Hypothalamus (tissue), 51 donors: Measurements from ENCODE around the gene BORCS5.

Experiments
- DNase-seq, 51 donors: peaks; one replicate each; lab custom pipeline; 2025; lab: John Stamatoyannopoulos, UW

The BORCS5 gene

DNA sequence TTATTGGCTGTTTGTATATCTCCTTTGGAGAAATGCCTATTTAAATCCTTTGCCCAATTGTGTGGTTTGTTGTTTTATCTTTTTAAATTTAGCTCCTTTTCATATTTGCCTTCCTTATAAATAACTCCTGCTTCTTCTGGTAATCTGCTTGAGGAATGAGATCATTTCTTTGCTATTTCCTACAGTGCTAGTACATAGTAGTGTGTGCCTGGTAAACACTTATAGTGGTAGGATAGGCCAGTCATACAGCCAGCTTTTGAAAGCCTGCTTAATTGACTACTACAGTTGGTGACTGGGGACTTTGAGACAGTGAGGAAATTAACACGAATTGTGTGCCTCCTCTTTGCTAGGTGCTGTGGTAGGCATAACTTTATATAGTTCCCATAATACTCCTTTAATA, 68.7 kb downstream of the BORCS5 start:
- DNase-seq: no peak

- no peak for DNase-seq
Observed at GRCh38 chr12:12427568-12427967, 70.7 kb downstream of the BORCS5 start.

GRCh38 chr12:12428047-12428446, 71.2 kb downstream of the BORCS5 start:
- no peak for DNase-seq

DNA sequence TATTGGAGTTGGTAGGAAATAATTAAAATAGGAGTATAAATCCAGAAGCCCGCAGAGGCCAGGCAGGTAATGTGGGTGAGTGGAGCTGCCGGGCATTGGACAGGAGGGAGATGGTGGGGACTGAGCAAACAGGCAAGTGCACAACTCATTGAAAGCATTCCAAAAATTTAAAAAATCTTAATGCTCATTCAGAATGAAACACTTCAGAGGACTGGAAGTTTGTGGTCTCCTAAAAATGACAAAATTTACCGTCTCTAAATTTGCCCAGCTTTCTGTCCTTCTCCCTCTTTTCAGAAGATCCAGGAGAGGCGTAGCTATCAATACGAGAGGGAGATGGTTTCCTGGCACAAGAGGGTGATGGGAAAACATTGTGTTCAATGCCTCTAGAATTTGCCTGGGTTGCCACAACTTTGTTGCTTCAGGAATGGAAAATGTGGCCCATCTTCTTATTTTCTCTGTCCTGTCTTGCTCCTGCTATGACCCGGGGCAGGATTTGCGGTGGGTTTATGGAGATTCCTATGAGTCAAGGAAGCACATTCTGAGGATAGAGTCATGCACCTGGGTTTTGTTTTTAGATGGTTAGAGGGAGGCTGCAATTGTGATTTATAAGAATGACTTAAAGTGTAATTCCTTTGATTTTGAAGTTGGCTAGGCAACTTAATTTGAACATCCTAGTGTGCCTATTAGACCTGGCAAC, 72.2 kb downstream of the BORCS5 start:
- no peak for DNase-seq

GRCh38 chr12:12432364-12432763, 75.5 kb downstream of the BORCS5 start:
- no peak for DNase-seq

- no peak for DNase-seq
Observed at GRCh38 chr12:12433203-12433731, 76.4 kb downstream of the BORCS5 start.

GRCh38 chr12:12436831-12437345, 80.0 kb downstream of the BORCS5 start:
- no peak for DNase-seq

DNA sequence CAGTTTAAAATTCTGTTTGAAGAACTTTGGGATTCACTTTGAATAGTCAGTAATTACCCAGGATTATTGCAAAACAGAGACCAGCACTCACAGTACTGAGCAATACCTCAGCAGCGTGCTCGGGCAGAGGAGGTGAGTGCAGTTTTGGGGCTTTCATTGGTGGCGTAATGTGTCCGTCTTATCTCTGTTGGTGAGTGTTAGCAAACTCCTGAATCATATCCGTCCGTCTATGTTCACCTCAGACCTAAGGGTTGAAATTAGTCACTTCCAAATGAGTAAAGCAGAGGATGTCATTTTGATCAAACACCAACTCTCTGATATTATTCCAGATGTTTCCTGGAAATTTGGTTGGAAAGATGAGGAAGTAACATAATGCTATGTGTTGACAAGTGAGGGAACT, 82.8 kb downstream of the BORCS5 start:
- DNase-seq: no peak

- no peak for DNase-seq
Observed at GRCh38 chr12:12440784-12441428, 84.0 kb downstream of the BORCS5 start.

DNA sequence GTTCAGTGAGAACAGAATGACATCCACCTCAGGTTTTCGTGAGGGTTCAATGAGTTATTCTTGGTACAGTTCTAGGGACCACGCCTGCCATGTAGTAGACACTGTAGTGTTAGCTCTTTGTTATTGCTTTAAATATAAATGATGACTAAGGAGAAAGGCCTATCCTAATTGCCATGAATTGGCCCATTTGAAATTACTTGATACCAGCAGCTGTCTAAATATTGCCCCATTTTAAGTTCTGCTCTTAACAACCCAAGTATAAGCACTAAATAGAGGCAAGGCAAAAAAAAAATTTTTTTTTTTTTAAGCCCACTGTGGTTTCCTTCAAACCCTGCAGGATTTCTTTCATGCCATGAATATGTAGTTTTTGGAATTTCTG, 84.5 kb downstream of the BORCS5 start:
- DNase-seq: no peak

GRCh38 chr12:12441843-12442461, 85.1 kb downstream of the BORCS5 start:
- no peak for DNase-seq

DNA sequence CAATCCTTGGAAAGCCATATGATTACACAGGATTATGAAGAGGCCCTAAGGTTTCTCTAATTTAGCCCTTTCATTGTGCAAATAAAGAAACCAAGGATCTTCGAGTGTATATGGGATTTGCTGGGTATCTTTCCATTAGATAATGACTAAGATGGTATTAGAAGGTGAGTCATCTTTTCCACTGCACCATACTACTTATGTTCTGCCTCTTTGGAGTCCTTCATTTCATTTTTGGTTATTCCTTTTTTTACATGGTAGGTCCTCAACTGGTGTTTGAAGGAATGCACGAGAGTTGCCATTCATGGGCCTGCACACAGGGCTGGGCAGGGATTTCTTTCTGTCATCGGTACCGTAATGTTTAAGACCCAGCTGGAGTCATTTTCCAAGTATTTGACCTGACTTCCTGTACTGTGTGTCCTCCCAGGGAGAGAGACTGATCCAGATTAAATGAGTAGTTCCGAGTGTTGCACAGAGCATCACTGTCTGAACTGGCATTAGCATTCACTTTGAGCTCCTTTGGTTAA, 85.7 kb downstream of the BORCS5 start:
- no peak for DNase-seq

DNA sequence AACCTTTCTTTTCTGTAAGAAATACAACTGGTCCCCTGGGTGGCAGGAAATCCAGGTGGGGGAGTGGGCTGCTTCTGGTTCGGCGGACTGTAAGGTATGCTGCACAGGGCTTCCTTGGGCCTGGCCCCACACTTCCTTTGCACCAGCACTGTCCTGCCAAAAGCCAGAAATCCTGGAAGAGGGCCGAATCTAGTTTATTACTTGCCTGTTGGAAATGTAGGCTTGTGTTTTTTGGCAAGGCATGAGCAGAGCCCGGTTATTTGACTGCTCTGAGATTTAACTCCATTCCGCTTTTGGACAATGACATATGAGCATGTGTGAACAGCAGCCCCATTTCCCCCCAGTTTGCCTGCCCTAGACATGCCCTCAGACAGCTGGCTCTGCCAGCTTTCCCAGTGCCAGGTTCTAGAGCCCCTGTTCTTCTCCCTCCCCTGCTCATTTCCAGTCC, 86.6 kb downstream of the BORCS5 start:
- DNase-seq: no peak

GRCh38 chr12:12445165-12445881, 88.4 kb downstream of the BORCS5 start:
- DNase-seq: no peak

- DNase-seq: no peak
Observed at GRCh38 chr12:12445882-12446181, 89.0 kb downstream of the BORCS5 start.

- no peak for DNase-seq
Observed at GRCh38 chr12:12446786-12447185, 89.9 kb downstream of the BORCS5 start.

- no peak for DNase-seq
Observed at GRCh38 chr12:12447236-12447635, 90.4 kb downstream of the BORCS5 start.

GRCh38 chr12:12447837-12448236, 91.0 kb downstream of the BORCS5 start:
- no peak for DNase-seq

DNA sequence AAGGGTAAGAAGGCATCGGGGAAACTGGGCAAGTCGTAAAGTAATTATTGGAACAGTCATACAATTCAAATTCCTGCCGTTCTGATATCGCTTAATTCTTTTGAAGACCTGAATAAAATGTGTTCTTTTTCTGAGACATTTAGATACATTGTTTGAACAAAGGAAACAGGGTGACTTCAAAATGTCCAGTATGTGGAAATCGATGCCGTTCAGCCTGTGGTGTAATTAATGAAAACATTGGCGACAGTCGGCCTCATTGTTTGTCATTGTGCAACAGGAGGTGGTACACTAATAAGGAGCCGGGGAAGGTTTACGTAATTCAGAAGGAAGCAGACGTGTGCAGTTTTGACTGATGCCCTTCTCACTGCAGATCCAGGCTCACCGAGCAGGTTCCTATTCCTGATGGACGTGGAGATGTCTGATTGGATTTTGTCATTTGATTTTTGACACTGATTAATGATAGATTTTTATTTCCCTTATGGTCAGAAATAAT, 92.7 kb downstream of the BORCS5 start:
- DNase-seq: no peak

- DNase-seq: no peak
Observed at GRCh38 chr12:12450043-12450471, 93.2 kb downstream of the BORCS5 start.

GRCh38 chr12:12451098-12451497, 94.2 kb downstream of the BORCS5 start:
- DNase-seq: no peak
